MG63 (cell line): Measurements from ENCODE around the gene PDLIM5. TPM values are rescaled to one million over a fixed set of nuclear protein-coding genes. Genes with fewer than 3 reads are reported as not detected.
"Not testable (repeated sequence)": the region's sequence is repeated elsewhere in the genome, so short reads cannot be mapped to it uniquely, and the experiment has no call there.

Source experiments
- DNase-seq: peaks from one replicate; pipeline ENCODE4 v3.0.0-alpha.2; 2020
- H3K27me3 ChIP-seq: fragments of 250-450 bp; sonication (Bioruptor Pico); 2 replicates; pipeline ENCODE4 v1.5.1; 2020; ENCODE audit warnings: mild to moderate bottlenecking, moderate library complexity
- H3K36me3 ChIP-seq: fragments of 250-450 bp; sonication (Bioruptor Pico); 2 replicates; pipeline ENCODE4 v1.5.1; 2020; ENCODE audit warnings: mild to moderate bottlenecking, moderate library complexity
- H3K4me3 ChIP-seq: fragments of 250-450 bp; sonication (Bioruptor Pico); 2 replicates; pipeline ENCODE4 v1.5.1; 2020; ENCODE audit warnings: mild to moderate bottlenecking, moderate library complexity
- H3K9me3 ChIP-seq: fragments of 250-450 bp; sonication (Bioruptor Pico); 2 replicates; pipeline ENCODE4 v1.5.1; 2020; ENCODE audit warnings: mild to moderate bottlenecking, moderate library complexity
- total RNA-seq: library from RNA; depleted of rRNA; stranded (reverse); fragments of >200 nt; shearing (Covaris generic); gene quantifications from 2 replicates; pipeline ENCODE4 v1.2.3, GENCODE V29; 2014; ENCODE audit warnings: low replicate concordance; rRNA removed

PDLIM5 gene, protein sequence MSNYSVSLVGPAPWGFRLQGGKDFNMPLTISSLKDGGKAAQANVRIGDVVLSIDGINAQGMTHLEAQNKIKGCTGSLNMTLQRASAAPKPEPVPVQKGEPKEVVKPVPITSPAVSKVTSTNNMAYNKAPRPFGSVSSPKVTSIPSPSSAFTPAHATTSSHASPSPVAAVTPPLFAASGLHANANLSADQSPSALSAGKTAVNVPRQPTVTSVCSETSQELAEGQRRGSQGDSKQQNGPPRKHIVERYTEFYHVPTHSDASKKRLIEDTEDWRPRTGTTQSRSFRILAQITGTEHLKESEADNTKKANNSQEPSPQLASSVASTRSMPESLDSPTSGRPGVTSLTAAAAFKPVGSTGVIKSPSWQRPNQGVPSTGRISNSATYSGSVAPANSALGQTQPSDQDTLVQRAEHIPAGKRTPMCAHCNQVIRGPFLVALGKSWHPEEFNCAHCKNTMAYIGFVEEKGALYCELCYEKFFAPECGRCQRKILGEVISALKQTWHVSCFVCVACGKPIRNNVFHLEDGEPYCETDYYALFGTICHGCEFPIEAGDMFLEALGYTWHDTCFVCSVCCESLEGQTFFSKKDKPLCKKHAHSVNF
- 19.4 and 21.1 TPM in 2 replicates for total RNA-seq

DNA sequence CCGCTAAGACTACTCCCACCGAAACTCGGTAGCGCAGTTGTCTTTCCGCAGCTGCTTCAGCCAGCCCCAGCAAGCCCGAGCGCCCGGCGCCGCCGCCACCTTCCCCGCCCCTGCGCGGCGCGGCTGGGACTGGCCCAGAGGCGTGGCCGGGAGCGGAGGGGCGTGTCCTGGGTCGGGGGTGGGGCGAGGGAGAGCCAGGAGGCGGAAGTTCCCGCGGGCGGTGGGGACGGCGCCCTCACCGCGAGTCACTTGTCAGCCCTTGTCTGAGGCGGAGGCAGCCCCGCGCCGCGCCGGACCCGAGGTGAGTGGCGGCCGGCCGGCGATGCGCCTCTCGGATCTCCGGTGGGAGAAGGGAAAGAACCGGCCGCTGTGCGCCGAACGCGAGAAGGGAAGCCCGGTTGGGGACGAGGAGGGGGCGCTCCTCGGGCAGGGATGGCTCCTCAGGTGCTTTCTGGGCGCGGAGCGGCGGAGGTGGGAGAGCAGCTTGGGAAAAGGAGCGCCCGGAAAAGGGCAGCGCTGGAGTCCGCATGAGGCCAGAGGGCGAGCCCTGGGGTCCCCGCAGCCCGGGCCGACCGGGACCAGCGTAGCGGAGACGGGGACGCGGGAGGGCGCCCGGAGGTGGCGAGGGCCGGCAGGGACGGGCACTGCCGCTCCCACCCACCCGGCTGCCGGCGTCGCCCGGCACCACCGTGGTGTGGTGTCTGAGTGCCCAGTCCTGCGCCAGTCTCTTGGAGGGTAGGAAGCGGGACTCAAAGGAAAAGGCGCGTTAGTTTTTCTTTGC lies at the start of gene PDLIM5:
Gene PDLIM5 (plus strand): TSS at position 248 of the 781 bp plus-strand sequence. CDS start 3,347 bp downstream, outside the sequence.
- Histone ChIP-seq H3K27me3 (no peaks in the 10 kb centered on the region), H3K4me3 (peak within 1 kb of the TSS; percentile 87), H3K9me3 (no peaks in the 10 kb centered on the region), H3K36me3 (peaks cover 15% of the 10 kb centered on the region)
- DNase-seq: peak; percentile 79

DNA sequence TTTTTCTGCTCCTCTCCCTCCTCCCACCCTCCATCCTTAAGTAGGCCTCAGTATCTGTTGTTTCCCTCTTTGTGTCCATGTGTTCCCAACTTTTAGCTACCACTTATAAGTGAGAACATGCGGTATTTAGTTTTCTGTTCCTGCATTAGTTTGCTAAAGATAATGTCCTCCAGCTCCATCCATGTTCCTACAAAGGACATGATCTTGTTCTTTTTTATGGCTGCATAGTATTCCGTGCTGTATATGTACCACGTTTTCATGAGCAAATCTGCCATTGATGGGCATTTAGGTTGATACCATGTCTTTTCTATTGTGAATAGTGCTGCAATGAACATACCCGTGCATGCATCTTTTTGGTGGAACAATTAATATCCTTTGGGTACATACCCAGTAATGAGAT lies 49.3 kb upstream of the PDLIM5 start:
- not testable (repeated sequence) for H3K4me3 ChIP-seq, H3K36me3 ChIP-seq, H3K27me3 ChIP-seq, DNase-seq, H3K9me3 ChIP-seq

DNA sequence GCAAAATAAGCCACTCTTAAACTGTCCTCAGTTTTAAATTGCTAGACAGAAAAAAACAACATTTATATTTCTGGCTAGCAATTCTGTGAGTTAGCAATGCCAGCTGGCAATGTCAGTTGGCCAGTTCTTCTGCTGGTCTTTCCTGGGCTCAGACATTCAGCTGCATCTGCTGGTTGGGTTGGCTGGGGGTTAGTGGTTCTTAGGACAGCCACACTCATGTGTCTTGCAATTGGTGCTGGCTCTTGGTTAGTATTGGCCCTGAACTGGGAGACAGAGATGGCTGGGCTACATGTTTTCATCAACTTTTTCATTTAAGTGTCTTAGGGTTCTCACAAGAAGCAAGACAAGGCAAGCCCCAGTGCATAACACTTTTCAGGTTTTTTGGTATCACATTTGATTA lies 48.0 kb upstream of the PDLIM5 start:
- H3K9me3 ChIP-seq: no peaks in the 10 kb centered on the region
- no peaks in the 10 kb centered on the region for H3K36me3 ChIP-seq
- no peaks in the 10 kb centered on the region for H3K27me3 ChIP-seq
- DNase-seq: peak; percentile 7
- H3K4me3 ChIP-seq: no peak overlapping the region

DNA sequence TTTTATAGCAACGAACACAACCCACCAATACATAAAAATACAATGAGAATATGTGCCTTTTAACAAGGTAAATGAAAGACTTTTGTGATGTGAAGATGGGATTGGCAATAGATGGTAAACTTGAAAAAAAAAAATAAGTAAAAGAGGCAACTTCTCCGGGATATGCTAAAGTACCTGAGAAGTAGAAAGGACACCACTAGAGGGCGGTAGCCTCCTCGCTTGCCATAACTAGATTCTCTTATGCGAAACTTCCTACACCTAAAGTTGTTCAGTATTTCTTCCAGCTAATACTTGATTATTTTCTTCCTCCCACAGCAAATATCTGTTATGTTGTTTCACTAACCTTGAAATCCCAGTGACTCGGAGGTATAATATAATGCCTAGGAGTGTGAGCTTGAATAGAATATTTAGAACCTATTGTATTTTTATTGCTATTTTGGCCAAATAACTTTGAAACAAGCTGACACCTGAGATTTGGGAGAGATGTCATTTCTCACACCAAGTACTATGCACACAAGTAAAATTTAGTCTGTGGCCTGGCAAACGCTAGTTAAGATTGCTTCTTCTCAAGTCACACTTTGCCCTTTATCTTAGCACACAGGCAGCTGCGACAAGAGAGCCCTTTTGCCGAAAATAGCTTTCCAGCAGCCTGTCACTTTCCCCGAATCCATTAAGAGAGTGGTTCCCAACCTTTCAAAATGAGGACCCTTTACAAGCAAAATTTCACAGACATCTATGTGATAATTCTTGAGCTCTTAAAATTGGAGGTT lies 44.9 kb upstream of the PDLIM5 start:
- Histone ChIP-seq H3K27me3 (no peaks in the 10 kb centered on the region), H3K9me3 (no peaks in the 10 kb centered on the region), H3K4me3 (no peak overlapping the region), H3K36me3 (no peaks in the 10 kb centered on the region)
- DNase-seq: peak; percentile 33

DNA sequence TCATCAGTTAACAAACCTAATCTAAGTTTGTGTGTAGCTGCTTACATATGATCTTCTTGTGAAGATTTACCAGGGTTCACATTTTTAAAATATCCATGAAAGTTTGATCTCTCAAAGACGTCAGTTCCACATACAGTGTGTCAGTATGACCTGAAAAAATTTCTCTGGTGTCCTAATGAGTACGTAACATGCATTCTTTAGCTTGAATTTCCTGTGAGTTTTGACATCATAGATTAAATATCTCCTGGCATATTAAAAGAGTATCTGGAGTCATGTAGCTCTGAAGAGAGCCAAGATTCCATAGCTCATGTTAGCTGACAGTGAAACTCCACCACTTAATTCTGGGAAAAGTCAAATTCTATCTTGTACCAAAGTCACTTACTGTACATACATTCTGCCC lies 43.9 kb upstream of the PDLIM5 start:
- Histone ChIP-seq H3K4me3 (no peak overlapping the region), H3K36me3 (no peaks in the 10 kb centered on the region), H3K27me3 (no peaks in the 10 kb centered on the region), H3K9me3 (no peaks in the 10 kb centered on the region)
- DNase-seq: no peak

DNA sequence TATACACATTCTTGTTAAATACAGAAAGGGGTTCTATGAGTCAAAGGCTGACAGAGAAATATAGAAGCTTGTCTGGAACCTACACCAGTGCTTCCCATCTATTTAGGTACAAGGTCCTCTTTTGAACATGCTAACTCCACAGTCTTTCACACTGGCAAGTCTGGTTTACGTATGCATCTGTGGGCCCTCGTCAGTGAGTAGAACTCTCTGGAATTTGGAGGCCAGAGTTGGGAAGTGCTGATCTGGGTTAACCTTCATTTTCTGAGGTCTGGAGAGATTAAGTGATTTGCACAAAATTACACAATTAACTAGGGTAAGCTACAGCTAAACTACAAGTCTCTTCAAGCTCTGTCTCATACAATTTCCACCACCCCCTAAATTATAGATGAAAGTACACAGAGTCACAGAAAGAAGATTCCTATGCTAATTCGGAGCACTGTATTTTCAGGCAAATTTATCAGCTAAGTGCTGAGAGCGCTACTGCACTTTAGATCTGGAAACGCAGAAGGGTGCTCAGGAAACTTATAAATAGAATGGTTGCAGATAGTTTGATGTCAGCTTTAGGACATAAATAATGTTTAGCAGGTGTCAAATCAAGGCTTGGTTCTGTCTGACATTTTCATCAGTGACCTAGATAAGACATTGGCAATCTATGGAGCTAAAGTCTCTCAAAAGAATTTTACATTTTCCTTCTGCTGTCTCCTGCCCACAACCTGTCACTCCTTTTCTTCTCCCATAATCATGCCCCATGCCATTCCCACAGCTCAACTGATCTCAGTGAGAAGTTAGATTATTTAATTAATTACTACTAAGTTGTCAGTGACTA lies 43.0 kb upstream of the PDLIM5 start:
- H3K9me3 ChIP-seq: no peaks in the 10 kb centered on the region
- no peak for DNase-seq
- no peaks in the 10 kb centered on the region for H3K36me3 ChIP-seq
- H3K27me3 ChIP-seq: no peaks in the 10 kb centered on the region
- H3K4me3 ChIP-seq: no peak overlapping the region

DNA sequence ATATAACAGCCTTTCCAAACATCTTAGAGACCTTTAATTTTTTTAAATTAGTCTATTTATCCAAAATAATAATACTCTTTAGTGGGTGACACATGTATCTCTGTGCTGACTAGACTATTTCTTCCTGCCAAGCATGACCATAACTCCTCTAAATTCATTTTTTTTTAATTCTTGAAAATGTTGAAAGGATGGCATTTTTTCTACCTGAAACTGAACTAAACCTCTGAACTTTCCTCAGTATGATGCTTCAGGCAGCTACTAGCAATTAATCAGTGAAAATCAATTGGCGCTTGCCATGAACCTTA lies 42.4 kb upstream of the PDLIM5 start:
- Histone ChIP-seq H3K27me3 (no peaks in the 10 kb centered on the region), H3K4me3 (no peak overlapping the region), H3K9me3 (no peaks in the 10 kb centered on the region), H3K36me3 (no peaks in the 10 kb centered on the region)
- DNase-seq: no peak

DNA sequence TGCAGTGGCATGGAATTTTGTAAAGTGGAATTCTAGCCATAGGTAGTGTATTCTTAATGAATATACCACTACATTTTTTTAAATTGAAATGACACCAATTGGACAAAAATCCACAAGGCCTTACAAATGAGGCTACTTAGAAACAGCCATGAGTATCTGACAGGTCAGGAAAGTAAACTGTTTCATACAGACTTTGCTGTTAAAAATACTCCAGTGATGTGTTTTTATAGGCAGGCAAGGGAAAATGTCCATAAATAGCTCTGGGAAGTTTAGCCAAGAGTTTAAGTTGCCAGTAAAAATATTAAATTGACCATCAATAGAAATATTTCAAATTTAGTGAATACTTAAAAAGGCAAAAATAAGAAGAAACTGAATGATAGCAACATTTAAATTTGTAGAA lies 41.8 kb upstream of the PDLIM5 start:
- Histone ChIP-seq H3K9me3 (no peaks in the 10 kb centered on the region), H3K4me3 (no peak overlapping the region), H3K27me3 (no peaks in the 10 kb centered on the region), H3K36me3 (no peaks in the 10 kb centered on the region)
- DNase-seq: no peak

DNA sequence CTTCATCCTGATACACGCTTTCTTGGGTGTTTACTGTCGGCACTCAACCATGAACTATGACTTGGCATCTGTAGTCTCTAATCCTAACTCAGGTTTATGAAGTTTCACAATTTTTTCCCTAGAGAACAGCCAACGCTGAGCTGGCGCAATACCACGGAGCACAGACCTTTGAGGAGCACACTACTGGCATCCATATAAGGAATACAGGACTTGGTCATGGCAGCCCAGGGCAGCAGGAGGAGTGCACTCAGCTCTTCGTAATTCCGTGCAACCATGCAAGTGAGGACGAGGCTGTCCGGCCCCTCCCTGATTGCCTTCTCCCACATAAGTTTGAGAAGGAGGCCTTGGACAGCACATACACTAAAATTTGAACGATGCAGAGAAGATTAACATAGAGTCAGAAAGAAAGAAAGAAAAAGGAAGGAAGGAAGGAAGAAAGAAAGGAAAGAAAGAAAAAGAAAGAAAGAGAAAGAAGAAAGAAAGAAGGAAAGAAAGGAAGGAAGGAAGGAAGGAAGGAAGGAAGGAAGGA lies 41.0 kb upstream of the PDLIM5 start:
- DNase-seq: peak; percentile 64
- Histone ChIP-seq H3K27me3 (no peaks in the 10 kb centered on the region), H3K36me3 (no peaks in the 10 kb centered on the region), H3K9me3 (no peaks in the 10 kb centered on the region), H3K4me3 (no peak overlapping the region)

DNA sequence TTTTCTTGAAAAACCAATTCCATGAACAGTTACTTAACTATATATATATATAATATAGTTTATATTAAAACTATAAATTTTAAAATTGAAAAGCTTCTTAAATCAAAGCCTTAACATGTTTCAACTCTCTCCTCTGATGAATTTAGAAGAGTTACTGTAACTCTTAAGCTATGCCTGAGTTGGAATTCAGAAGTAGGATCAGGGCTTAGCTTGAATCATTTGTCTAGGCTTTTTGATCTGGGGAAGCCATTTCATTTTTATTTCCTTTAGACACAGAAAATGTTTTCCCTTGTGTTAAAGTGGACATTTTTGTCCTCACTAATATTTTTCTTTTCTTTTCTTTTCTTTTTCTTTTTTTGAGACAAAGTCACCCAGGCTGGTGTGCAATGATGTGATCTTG lies 40.4 kb upstream of the PDLIM5 start:
- H3K4me3 ChIP-seq: no peak overlapping the region
- H3K36me3 ChIP-seq: no peaks in the 10 kb centered on the region
- no peaks in the 10 kb centered on the region for H3K9me3 ChIP-seq
- no peaks in the 10 kb centered on the region for H3K27me3 ChIP-seq
- no peak for DNase-seq

DNA sequence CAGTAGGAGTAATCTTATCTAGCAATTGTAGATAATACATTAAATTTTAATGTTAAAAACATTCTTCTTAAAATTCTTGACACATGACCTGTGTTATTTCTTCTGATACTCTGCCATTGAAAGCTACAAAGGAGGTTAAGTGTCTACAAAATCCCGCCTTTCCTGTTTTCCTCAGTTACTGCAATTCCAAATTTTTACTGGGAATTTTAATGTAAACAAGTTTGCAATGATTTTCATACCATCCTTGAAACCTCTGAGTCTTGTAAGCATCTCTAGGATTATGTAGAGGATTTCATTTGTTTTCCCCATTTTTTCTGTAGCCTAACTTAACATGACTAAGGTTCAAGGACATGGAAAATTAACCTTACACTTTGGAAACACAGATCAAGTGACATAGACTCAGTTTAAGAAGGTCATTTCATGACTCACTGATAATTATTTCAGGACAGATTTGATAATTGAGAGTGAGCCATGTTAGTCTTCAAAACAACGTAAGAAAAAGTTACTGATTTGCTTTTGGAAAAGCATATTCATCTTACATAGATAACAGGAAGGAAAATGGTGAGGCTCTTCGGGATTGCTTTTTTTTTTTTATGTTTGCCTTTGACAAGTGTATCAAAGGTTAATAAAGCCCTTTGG lies 39.6 kb upstream of the PDLIM5 start:
- H3K4me3 ChIP-seq: no peak overlapping the region
- H3K36me3 ChIP-seq: no peaks in the 10 kb centered on the region
- no peaks in the 10 kb centered on the region for H3K27me3 ChIP-seq
- DNase-seq: no peak
- H3K9me3 ChIP-seq: no peaks in the 10 kb centered on the region

DNA sequence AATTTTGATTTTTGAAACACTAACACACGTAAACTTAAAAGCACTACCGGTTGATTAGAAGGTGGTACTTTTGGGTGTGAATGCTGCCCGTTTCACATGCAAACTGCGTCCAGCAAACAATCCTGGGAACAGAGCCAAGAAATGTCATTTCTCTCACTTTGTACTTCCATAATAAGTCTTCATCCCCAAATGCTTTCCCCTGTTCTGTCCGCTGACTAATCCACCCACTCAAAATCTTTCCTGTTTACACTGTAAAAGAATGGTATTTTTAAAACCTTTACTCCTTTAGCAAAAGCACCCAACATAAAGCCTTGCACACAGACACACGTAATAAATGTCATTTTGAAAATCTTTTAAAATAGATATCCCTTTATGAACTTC lies 39.1 kb upstream of the PDLIM5 start:
- Histone ChIP-seq H3K27me3 (no peaks in the 10 kb centered on the region), H3K4me3 (no peak overlapping the region)

DNA sequence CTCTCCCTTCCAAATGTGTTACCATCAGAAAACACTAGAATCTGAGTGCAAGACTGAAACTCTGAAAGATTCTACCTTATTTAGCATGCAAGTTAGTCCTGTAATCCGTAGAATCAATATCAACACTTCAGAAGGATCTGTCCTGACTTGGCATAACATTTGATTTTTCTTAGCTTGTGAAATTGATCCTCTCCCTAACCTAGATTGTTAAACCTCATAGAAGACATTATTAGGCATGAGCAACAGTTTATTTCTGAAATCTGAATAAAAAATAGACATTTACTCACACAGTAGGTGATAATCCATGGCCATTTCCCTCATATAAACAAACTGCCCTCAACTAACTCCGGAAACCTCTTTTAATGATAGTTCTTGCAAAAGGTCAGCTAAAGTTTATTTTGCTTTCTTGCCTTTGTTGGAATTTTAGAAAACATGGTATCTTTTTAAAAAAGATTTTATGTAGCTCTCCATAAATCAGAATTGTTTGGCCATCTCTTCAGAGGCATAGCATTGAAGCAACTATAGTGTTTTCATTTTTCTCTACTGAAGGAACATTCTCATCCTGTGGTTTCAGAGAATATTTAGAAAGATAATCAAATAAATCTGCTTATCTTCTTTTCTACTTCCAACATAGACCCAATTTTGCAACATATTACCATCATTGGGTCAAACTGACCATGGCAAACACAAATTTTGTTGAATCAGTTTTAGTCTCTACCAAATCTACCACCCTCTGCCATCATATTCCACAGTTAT lies 38.5 kb upstream of the PDLIM5 start:
- Histone ChIP-seq H3K9me3 (no peaks in the 10 kb centered on the region), H3K4me3 (no peak overlapping the region), H3K36me3 (no peaks in the 10 kb centered on the region), H3K27me3 (no peaks in the 10 kb centered on the region)
- no peak for DNase-seq

More for the DNA sequence above, 39.1 kb upstream of the PDLIM5 start:
- Histone ChIP-seq H3K9me3 (no peaks in the 10 kb centered on the region), H3K36me3 (no peaks in the 10 kb centered on the region)
- DNase-seq: peak; percentile 26

DNA sequence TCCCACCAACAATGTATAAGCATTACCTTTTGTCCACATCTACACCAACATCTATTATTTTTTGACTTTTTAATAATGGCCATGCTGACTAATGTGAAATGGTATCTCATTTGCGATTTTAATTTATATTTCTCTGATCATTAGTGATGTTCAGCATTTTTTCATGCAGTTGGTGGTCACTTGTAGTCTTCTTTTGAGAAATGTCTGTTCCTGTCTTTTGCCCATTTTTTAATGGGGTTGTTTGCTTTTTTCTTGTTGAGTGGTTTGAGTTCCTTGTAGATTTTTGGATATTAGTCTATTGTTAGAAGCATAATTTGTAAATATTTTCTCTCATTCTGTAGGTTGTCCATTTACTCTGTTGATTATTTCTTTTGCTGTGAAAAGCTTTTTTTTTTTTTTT lies 36.8 kb upstream of the PDLIM5 start:
- H3K4me3 ChIP-seq: no peak overlapping the region
- H3K36me3 ChIP-seq: no peaks in the 10 kb centered on the region
- H3K9me3 ChIP-seq: no peaks in the 10 kb centered on the region
- no peaks in the 10 kb centered on the region for H3K27me3 ChIP-seq
- no peak for DNase-seq

DNA sequence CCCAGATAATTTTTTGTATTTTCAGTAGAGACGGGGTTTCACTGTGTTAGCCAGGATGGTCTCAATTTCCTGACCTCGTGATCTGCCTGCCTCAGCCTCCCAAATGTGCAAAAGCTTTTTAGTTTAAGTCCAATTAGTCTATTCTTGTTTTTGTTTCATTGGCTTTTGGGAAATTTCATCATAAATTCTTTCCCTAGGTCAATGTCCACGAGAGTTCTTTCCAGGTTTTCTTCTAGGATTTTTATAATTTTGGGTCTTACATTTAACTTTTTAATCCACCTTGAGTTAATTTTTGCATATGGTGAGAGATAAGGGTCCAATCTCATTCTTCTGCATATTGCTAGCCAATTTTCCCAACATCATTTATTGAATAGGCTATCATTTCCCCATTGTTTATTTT lies 36.3 kb upstream of the PDLIM5 start:
- Histone ChIP-seq H3K4me3 (no peak overlapping the region), H3K9me3 (no peaks in the 10 kb centered on the region), H3K27me3 (no peaks in the 10 kb centered on the region), H3K36me3 (no peaks in the 10 kb centered on the region)
- DNase-seq: no peak
